ENCODE results near the gene SPTLC3. TPM values are rescaled to one million over a fixed set of nuclear protein-coding genes. Genes with fewer than 3 reads are reported as not detected.

SPTLC3 gene
- total RNA-seq (2022), result 31.5 and 34.7 TPM in 2 replicates
- percentile 79 among the genes with signal in this experiment for Bru-seq, nascent RNA
- percentile 63 among the genes with signal in this experiment for BruChase-seq, experiment 1, labeled RNA remaining after a 2-hour chase
- percentile 63 among the genes with signal in this experiment for BruChase-seq, experiment 2, labeled RNA remaining after a 6-hour chase
- long read RNA-seq, full-length matches to known transcripts, result 3 of 15 reads
- long read RNA-seq, partial matches to known transcripts, result 3 of 15 reads
- long read RNA-seq, other reads (novel, unspliced or antisense), result 9 of 15 reads

DNA sequence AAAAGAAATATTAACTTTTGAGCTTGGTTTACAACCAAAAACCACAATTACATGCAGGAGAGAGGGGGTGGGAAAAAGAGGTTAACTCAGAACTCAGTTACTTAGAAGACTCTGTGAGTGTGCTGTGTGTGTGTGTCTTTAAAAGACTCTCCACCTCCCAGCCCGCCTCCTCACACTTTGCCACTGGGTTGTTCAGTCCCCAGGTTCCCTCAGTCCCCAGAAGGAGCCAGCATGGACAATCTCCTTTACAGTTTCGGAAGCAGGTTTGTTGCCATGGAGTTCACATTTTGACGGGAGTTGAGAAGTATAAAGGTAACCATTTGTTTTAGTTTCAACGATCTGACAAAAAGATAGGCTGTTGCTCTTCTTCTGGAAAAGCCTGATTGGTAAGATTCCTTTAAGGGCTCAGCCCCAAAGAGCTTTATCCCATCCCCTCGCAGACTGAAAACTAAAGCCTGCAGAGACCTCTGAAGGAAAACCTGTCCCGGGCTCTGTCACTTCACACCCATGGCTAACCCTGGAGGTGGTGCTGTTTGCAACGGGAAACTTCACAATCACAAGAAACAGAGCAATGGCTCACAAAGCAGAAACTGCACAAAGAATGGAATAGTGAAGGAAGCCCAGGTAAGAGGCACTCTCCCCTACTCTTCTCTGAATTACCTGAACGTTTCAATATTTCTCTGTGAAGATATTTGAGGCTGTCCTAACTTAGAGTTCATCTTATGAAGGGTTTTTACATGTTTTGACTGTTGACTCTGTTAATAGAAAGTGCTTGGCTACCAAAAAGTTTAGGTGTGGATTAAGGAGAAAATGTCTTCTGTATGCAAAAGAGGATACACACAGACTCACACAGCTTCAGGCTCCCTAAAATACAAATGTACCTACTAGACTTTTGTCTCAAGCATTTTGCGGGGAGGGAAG, at the start of gene SPTLC3:
TSS of gene SPTLC3 (plus strand) at position 212 of the 921 bp plus-strand sequence. CDS start at position 508, 296 bp downstream.
- no peaks in the 10 kb centered on the region for H3K27me3 ChIP-seq (replicated peaks; ENCODE audit: control insufficient read depth, insufficient read depth, low read length)
- Mint-ChIP-seq H3K27ac (ENCODE audit: unreplicated experiment) (peak within 1 kb of the TSS; percentile 74), H3K4me1 (ENCODE audit: low read depth, unreplicated experiment) (peaks cover 25% of the 10 kb centered on the region), H3K36me3 (ENCODE audit: insufficient read depth, unreplicated experiment) (peaks cover 5% of the 10 kb centered on the region), H3K9me3 (ENCODE audit: unreplicated experiment) (peaks cover 5% of the 10 kb centered on the region), H3K4me3 (ENCODE audit: unreplicated experiment) (peak within 1 kb of the TSS; percentile 81), H3K27me3 (ENCODE audit: insufficient read depth, unreplicated experiment) (no peaks in the 10 kb centered on the region)
- peak; percentile 78 to 80 for DNase-seq
- TF ChIP-seq, protein P1, sequence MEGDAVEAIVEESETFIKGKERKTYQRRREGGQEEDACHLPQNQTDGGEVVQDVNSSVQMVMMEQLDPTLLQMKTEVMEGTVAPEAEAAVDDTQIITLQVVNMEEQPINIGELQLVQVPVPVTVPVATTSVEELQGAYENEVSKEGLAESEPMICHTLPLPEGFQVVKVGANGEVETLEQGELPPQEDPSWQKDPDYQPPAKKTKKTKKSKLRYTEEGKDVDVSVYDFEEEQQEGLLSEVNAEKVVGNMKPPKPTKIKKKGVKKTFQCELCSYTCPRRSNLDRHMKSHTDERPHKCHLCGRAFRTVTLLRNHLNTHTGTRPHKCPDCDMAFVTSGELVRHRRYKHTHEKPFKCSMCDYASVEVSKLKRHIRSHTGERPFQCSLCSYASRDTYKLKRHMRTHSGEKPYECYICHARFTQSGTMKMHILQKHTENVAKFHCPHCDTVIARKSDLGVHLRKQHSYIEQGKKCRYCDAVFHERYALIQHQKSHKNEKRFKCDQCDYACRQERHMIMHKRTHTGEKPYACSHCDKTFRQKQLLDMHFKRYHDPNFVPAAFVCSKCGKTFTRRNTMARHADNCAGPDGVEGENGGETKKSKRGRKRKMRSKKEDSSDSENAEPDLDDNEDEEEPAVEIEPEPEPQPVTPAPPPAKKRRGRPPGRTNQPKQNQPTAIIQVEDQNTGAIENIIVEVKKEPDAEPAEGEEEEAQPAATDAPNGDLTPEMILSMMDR (IDR thresholded peaks at IDR 0.05; ENCODE audit: insufficient read depth in 1 of 2, low read depth in 1 of 2, low read length in 1 of 2, severe bottlenecking in 1 of 2, unreplicated experiment in 1 of 2), result peak in 1 of 2 experiments; percentile 54
- H3K36me3 ChIP-seq (ENCODE audit: control insufficient read depth, insufficient read depth, low read length), result peaks cover 4% of the 10 kb centered on the region
- intact Hi-C loops (cut with micrococcal nuclease; ENCODE audit: unreplicated experiment), result loop anchor here (1.0 to 2.0 kb wide), 6 partner anchors 21 to 96 kb away; no protein-coding TSS in a partner anchor
- ChIA-PET CTCF (interaction anchor here (0.8 to 1.0 kb wide), 2 partner anchors 84 to 95 kb away, joined by 3 to 4 read pairs; no protein-coding TSS in a partner anchor), POLR2A (no interaction called here)
- H3K4me3 ChIP-seq (ENCODE audit: low read depth, low read length), result peak within 1 kb of the TSS; percentile 51
- H3K4me1 ChIP-seq, result peaks cover 21% of the 10 kb centered on the region
- no peaks in the 10 kb centered on the region for H3K9me3 ChIP-seq
- no TSS peak for BruUV-seq (replicated peaks)

DNA sequence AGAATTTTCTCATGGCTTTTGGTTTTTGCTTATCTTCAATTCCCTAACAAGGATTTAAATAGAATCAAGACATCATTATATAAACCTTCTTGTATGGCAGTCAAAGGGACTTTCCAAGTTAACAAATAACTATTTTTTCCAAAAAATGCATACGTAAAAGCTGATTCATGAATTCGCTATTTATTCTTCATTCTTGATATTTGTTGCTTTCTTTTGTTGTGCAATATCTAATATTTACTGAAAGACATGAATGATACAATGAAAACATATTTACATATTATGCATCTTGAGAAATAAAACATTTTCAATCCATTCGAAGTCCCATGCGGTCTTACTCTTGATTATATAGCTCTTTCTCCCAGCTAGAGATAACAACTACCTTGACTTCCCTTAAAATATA, 47.0 kb upstream of the SPTLC3 start:
- H3K36me3 Mint-ChIP-seq (ENCODE audit: insufficient read depth, unreplicated experiment), result no peaks in the 10 kb centered on the region
- DNase-seq, result no peak
- H3K27me3 Mint-ChIP-seq (ENCODE audit: insufficient read depth, unreplicated experiment), result no peaks in the 10 kb centered on the region
- ChIA-PET CTCF (no interaction called here), POLR2A (no interaction called here)
- H3K4me1 Mint-ChIP-seq (ENCODE audit: low read depth, unreplicated experiment), result no peaks in the 10 kb centered on the region
- Histone ChIP-seq H3K27me3 (replicated peaks; ENCODE audit: control insufficient read depth, insufficient read depth, low read length) (no peaks in the 10 kb centered on the region), H3K36me3 (ENCODE audit: control insufficient read depth, insufficient read depth, low read length) (no peaks in the 10 kb centered on the region), H3K4me3 (ENCODE audit: low read depth, low read length) (no peak overlapping the region), H3K4me1 (0 out of 2 replicates have a peak, but pooled peaks cover 5% of the 10 kb centered on the region), H3K9me3 (no peaks in the 10 kb centered on the region)
- no peak overlapping the region for H3K27ac Mint-ChIP-seq (ENCODE audit: unreplicated experiment)
- intact Hi-C loops (cut with micrococcal nuclease; ENCODE audit: unreplicated experiment), result no loop called here
- no peak overlapping the region for H3K4me3 Mint-ChIP-seq (ENCODE audit: unreplicated experiment)
- no TSS peak for BruUV-seq (replicated peaks)
- TF ChIP-seq, protein P1 (IDR thresholded peaks at IDR 0.05; ENCODE audit: insufficient read depth in 1 of 2, low read depth in 1 of 2, low read length in 1 of 2, severe bottlenecking in 1 of 2, unreplicated experiment in 1 of 2), result no peak
- no peaks in the 10 kb centered on the region for H3K9me3 Mint-ChIP-seq (ENCODE audit: unreplicated experiment)

DNA sequence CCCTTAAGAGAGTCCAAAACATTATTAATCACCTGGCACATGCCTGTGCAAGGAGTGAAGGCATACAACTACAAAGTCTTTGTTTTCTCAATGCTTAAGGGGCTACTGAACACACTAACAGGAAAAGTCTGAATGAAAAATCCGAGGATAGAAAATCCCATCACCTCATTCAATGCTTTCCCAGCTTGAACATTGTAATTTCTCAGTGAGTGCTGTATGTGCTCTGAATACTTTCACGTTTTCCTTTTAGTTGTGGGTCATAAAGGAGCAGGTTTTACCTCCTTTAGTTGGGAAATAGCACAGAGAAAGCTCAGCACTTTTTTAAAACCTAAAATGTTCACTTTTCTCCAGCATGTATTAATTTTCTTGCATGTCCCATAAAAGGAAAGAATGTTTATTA, 45.9 kb upstream of the SPTLC3 start:
- DNase-seq, result no peak
- Mint-ChIP-seq H3K36me3 (ENCODE audit: insufficient read depth, unreplicated experiment) (no peaks in the 10 kb centered on the region), H3K27me3 (ENCODE audit: insufficient read depth, unreplicated experiment) (no peaks in the 10 kb centered on the region), H3K4me1 (ENCODE audit: low read depth, unreplicated experiment) (no peaks in the 10 kb centered on the region), H3K4me3 (ENCODE audit: unreplicated experiment) (no peak overlapping the region), H3K27ac (ENCODE audit: unreplicated experiment) (no peak overlapping the region), H3K9me3 (ENCODE audit: unreplicated experiment) (no peaks in the 10 kb centered on the region)
- Histone ChIP-seq H3K27me3 (replicated peaks; ENCODE audit: control insufficient read depth, insufficient read depth, low read length) (no peaks in the 10 kb centered on the region), H3K4me1 (0 out of 2 replicates have a peak, but pooled peaks cover 5% of the 10 kb centered on the region), H3K4me3 (ENCODE audit: low read depth, low read length) (no peak overlapping the region), H3K36me3 (ENCODE audit: control insufficient read depth, insufficient read depth, low read length) (no peaks in the 10 kb centered on the region), H3K9me3 (no peaks in the 10 kb centered on the region)
- CTCF ChIA-PET, result no interaction called here
- BruUV-seq (replicated peaks), result no TSS peak
- POLR2A ChIA-PET, result no interaction called here
- TF ChIP-seq, protein P1 (IDR thresholded peaks at IDR 0.05; ENCODE audit: insufficient read depth in 1 of 2, low read depth in 1 of 2, low read length in 1 of 2, severe bottlenecking in 1 of 2, unreplicated experiment in 1 of 2), result no peak
- intact Hi-C loops (cut with micrococcal nuclease; ENCODE audit: unreplicated experiment), result no loop called here
